Activated CD8-positive, alpha-beta memory T cell treated with anti-CD3 and anti-CD28 coated beads, Interleukin-2, amount 50 U/mL, for 48 hours (primary cell): Measurements from ENCODE around the gene GPR148.
A peak's percentile ranks its signal among the peaks of the same experiment; 100 is the strongest.
"Not testable (repeated sequence)": the region's sequence is repeated elsewhere in the genome, so short reads cannot be mapped to it uniquely, and the experiment has no call there.

Experiments used
- DNase-seq: peaks from one replicate; pipeline ENCODE4 v3.0.0-alpha.2; 2020

GPR148 gene, protein sequence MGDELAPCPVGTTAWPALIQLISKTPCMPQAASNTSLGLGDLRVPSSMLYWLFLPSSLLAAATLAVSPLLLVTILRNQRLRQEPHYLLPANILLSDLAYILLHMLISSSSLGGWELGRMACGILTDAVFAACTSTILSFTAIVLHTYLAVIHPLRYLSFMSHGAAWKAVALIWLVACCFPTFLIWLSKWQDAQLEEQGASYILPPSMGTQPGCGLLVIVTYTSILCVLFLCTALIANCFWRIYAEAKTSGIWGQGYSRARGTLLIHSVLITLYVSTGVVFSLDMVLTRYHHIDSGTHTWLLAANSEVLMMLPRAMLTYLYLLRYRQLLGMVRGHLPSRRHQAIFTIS

GRCh38 chr2:130728549-130729316 lies at the start of gene GPR148:
GPR148 (plus strand) TSS chr2:130729070; CDS start chr2:130729152, 82 bp downstream.
- no peak for DNase-seq

GRCh38 chr2:130692041-130692770 lies 36.7 kb upstream of the GPR148 start:
- DNase-seq = not testable (repeated sequence)

DNA sequence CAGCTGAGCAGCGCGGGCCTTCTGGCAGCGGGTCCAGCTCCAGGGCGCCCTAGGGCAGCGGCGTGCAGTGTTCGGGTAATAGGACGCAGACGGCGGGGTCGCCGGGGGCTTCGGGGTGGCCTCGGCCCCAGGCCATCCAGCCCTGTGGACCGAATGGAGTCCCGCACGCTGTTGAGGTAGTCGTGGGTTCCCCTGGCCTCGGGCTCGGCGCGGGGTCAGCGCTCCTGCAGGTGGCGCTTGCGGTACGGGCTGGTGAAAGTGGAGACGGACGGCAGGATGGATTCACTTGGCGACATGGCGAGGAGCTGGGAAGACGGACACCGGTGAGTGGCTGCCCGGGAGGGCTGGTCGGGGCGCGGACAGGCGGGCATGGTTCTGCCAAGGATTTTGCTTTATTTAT lies 35.4 kb upstream of the GPR148 start:
- DNase-seq = peak; percentile 58

DNA sequence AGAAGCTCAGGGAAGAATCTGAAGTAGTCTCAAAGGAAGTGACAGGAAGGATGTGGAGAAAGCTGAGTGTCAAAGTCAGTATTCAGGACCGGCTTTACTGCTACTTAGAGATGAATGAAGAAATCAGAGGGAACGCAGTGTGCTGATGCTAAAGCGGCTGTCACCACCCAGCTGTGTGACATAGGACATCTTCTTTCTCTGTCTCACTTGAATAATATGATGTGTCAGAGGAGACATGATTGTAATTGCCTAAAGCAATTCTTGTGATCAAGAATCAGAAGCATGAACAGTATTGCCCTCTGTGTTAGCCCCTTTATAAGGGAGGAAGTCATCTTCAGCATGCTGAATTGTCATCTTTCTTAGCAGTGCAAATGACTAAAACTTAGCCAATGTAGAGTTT lies 25.6 kb upstream of the GPR148 start:
- not testable (repeated sequence) for DNase-seq

GRCh38 chr2:130714795-130715194 lies 14.1 kb upstream of the GPR148 start:
- not testable (repeated sequence) for DNase-seq

DNA sequence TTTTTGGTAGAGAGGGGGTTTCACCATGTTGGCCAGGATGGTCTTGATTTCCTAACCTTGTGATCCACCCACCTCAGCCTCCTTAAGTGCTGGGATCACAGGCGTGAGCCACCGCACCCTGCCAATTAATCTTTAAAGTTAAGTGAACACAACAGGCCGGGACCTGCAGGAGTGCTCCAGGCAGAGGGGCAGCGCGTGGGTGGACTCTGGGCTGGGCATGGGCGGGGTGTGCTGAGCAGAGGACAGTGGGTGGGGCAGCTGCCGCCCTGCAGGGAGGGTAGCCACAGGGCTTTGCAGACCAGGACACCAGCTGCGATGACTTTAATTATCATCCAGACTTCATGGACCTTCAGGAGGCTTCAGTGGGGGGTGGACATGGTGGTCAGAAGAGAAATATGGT lies 8.8 kb upstream of the GPR148 start:
- no peak for DNase-seq

DNA sequence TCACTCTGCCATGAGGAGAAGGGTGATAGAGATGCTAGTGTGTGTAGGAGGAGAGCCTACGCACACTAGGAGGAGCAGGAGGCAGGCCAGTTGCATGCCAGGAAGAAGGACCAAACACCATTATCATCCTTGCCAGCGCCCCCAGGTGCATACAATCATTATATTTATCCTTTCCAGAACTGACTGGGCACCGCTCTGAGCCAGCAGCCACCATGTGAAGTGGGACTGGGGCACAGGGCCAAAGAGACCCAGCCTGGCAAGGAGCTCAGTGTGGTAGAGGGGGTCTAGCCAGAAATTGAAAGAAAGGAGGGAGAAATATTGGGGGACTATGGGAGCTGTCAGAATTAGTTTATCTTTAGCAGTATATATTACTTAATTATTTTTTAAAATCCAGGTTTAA lies 8.3 kb upstream of the GPR148 start:
- no peak for DNase-seq

GRCh38 chr2:130724455-130724854 lies 4.4 kb upstream of the GPR148 start:
- no peak for DNase-seq

DNA sequence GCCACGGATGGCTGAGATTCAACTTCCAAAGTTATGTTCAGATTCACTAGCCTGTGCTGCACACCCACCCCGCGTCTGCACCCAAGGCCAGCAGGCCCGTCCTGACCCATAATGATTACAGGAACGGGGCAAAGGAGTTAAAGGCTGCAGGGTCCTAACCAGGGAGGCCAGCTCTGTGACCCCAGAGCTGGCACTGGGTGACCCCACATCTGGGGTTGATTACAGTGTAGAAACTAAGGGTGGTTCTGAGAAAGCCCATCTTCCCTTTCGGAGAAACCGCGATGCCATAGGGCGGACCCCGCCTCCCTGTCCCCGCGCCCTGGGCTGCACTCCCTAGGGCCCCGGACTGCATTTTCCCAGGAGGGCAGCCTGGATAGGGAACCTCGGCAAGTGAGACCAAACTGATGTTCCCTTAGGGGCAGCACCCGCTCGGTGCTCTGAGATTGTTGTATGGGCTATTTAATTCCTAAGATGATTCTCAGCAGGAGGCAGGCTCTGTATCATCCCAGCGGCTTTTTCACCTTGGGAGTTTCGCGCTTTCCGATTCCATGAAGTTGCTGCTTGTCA lies 2.2 kb upstream of the GPR148 start:
- DNase-seq = peak; percentile 54

DNA sequence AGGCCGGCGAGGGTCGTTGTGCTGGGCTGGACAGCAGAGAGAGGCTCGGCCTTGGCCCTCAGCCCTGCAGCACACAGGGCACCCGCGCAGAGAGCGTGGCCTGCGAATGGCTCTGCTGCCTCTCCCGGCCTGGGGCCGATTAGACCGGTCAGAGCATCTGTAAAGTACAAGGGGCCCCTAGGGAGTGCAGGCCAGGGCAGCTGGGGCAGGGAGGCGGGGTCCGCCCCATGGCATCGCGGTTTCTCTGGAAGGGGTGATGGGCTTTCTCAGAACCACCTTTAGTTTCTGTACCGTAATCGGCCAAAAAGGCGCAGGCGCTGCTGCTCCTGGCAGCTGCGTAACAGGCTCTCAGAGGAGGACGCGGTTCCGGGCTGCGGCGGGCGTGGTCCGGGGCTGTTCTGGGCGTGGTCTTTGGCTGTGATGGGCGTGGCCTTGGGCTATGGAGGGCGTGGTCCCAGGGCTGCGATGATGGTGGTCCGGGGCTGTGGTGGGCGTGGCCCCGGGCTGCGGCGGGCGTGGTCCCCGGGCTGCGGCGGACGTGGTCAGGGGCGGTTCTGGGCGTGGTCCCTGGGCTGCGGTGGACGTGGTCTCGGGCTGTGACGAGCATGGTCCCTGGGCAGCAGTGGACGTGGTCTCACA lies 1.5 kb upstream of the GPR148 start:
- DNase-seq = peak; percentile 96

- DNase-seq = no peak
Observed at GRCh38 chr2:130728007-130728454, 839 bp upstream of the GPR148 start.

DNA sequence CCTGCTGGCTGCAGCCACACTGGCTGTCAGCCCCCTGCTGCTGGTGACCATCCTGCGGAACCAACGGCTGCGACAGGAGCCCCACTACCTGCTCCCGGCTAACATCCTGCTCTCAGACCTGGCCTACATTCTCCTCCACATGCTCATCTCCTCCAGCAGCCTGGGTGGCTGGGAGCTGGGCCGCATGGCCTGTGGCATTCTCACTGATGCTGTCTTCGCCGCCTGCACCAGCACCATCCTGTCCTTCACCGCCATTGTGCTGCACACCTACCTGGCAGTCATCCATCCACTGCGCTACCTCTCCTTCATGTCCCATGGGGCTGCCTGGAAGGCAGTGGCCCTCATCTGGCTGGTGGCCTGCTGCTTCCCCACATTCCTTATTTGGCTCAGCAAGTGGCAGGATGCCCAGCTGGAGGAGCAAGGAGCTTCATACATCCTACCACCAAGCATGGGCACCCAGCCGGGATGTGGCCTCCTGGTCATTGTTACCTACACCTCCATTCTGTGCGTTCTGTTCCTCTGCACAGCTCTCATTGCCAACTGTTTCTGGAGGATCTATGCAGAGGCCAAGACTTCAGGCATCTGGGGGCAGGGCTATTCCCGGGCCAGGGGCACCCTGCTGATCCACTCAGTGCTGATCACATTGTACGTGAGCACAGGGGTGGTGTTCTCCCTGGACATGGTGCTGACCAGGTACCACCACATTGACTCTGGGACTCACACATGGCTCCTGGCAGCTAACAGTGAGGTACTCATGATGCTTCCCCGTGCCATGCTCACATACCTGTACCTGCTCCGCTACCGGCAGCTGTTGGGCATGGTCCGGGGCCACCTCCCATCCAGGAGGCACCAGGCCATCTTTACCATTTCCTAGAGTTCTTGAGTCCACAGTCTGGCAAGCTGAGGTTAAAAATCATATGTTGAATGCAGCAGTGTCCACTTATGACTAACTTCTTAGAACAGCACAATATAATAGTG lies 741 bp downstream of the GPR148 start:
- DNase-seq = no peak

GRCh38 chr2:130732257-130732656 lies 3.4 kb downstream of the GPR148 start:
- not testable (repeated sequence) for DNase-seq

DNA sequence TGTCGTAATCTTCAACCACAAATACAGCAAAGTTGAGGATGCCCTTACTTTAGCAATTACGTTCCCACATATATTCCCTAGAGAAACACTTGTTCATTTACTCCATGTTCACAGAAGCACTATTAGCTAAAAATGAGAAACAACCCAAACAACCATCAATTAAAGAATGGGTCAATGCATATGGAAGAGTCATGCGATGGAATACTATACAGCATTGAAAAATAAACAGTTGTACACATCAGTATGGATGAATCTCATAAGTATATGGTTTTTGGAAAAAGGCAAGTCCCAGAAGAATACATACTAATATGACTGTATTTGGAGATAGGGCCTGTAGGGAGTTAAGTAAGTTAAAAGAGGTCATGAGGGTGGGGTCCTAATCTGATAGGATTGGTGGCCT lies 6.3 kb downstream of the GPR148 start:
- no peak for DNase-seq

- DNase-seq = no peak
Observed at GRCh38 chr2:130736487-130736886, 7.6 kb downstream of the GPR148 start.

- DNase-seq = no peak
Observed at GRCh38 chr2:130737592-130737991, 8.7 kb downstream of the GPR148 start.

DNA sequence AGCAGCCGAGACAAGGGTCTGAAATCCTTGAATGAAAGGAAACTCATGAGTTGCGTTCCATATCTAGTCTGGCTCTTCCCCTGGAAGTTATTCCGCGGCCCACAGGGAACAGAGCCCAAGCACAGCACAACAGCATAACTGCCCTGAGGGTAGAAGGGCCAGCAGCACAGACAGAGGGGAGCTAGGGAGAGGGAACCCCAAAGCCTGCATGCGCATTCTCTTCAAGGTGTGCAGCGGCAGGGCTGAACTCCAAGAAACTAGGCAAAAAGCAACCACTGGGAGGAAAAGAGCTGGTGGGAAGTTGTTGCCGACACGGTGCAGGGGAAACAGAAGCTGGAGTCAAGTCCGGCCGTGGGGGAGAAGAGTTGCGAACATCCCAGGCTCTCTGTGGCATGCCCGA lies 11.8 kb downstream of the GPR148 start:
- DNase-seq = no peak

DNA sequence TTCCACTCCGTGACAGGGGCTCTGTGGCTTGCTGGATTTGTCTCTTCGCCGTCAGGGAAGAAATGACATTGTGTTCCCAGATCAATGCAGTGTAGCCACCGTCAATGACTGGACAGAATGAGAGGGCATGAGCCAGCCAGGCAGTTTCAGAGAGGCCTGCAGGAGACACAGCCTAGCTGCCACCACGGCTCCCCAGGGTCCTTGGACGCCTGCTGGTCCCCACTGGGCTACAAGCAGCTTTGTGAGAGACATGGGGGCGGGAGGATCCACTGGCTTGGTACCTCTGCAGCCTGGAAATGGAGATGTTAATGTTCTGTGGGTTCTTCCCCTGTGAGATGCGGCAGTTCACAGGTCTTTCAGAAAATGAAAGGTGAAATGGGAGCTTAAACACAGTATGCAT lies 14.4 kb downstream of the GPR148 start:
- DNase-seq = no peak

DNA sequence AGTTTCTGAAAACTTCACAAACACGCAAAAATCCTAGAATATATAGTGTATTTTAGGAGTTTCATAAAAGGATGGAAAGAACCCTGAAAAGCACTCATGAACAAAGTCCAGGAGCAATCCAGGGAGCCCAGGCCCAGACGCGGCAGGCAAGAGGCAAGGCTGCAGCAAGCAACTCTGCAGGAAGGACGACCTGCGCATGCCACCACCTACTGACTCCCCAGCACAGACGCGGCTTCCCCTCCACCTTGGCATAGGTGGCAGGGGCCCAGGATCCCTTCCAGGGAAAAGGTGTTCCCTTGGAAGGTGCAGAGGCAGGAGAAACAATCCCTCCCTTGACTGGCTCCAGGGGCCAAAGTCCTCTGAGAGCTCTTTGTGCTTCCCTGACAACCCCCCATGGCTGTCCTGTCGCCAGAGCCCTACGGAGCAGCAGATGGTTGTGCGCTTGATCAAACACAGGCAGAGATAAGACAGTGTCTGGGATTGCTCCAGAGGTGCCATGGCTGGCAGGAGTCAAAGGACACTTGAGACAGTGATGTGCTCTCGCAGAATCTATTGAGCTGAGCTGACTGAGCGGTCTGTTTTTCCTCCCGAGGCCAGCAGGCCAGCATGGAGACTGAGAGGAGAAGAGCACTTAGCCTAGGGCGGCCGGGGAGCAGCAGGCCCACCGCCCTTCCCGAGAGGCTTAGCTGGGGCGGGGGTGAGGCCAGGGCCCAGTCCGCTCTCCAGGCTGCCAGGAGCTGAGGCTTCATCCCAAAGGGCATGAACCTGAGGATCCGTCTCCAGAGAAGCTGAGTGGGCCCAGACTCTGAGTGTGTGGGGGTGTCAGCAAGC lies 15.6 kb downstream of the GPR148 start:
- no peak for DNase-seq

DNA sequence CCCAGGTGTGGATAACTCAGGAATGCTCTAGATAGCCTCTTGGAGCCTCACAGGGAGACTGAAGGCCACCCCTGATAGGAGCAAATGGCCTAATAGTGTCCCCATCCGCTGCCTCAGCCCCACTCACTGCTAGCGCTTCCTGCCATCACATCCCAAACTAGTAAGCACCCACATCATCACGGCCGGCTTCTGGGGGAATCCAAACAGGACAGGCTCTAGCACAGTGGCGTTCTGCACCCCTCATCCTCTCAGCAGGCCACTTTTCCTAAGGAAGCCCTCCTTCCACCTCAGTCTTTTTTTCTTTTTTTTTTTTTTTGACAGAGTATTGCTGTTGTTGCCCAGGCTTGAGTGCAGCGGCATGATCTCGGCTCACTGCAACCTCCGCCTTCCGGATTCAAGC lies 20.2 kb downstream of the GPR148 start:
- no peak for DNase-seq
